GM21526 (cell line): Measurements from ENCODE around the gene GNAQ.
"Not testable (repeated sequence)": the region's sequence is repeated elsewhere in the genome, so short reads cannot be mapped to it uniquely, and the experiment has no call there.

ENCODE experiments used
- ATAC-seq: cut with Tn5 transposase; IDR thresholded peaks from one replicate; pipeline ENCODE4 v1.9.1; 2021; ENCODE audit warnings: moderate library complexity; ENCODE audit not compliant: unreplicated experiment, low FRiP score

The GNAQ gene

GRCh38 chr9:77885104-77885672 lies 146.4 kb downstream of the GNAQ start:
- no peak for ATAC-seq

GRCh38 chr9:77883846-77884771 lies 147.5 kb downstream of the GNAQ start:
- no peak for ATAC-seq

- ATAC-seq: no peak
Measured at GRCh38 chr9:77883133-77883532, 148.5 kb downstream of the GNAQ start.

- ATAC-seq: no peak
Measured at GRCh38 chr9:77882294-77882693, 149.3 kb downstream of the GNAQ start.

- not testable (repeated sequence) for ATAC-seq
Measured at GRCh38 chr9:77881634-77882033, 150.0 kb downstream of the GNAQ start.

- ATAC-seq: no peak
Measured at GRCh38 chr9:77881111-77881510, 150.5 kb downstream of the GNAQ start.

GRCh38 chr9:77879437-77879943 lies 152.1 kb downstream of the GNAQ start:
- ATAC-seq: no peak

- not testable (repeated sequence) for ATAC-seq
Measured at GRCh38 chr9:77878793-77879192, 152.8 kb downstream of the GNAQ start.

GRCh38 chr9:77877976-77878375 lies 153.6 kb downstream of the GNAQ start:
- no peak for ATAC-seq

GRCh38 chr9:77876590-77876989 lies 155.0 kb downstream of the GNAQ start:
- ATAC-seq: no peak

GRCh38 chr9:77876091-77876490 lies 155.5 kb downstream of the GNAQ start:
- ATAC-seq: no peak

GRCh38 chr9:77872863-77873262 lies 158.7 kb downstream of the GNAQ start:
- no peak for ATAC-seq

- ATAC-seq: no peak
Measured at GRCh38 chr9:77872177-77872576, 159.4 kb downstream of the GNAQ start.

- no peak for ATAC-seq
Measured at GRCh38 chr9:77871483-77871882, 160.1 kb downstream of the GNAQ start.

- ATAC-seq: no peak
Measured at GRCh38 chr9:77866878-77867277, 164.7 kb downstream of the GNAQ start.

GRCh38 chr9:77865385-77866047 lies 166.1 kb downstream of the GNAQ start:
- ATAC-seq: no peak

- ATAC-seq: no peak
Measured at GRCh38 chr9:77864211-77864889, 167.3 kb downstream of the GNAQ start.

GRCh38 chr9:77863638-77864037 lies 168.0 kb downstream of the GNAQ start:
- ATAC-seq: not testable (repeated sequence)

GRCh38 chr9:77860953-77861352 lies 170.7 kb downstream of the GNAQ start:
- not testable (repeated sequence) for ATAC-seq

- no peak for ATAC-seq
Measured at GRCh38 chr9:77857513-77858259, 173.9 kb downstream of the GNAQ start.
